Heart right ventricle (tissue), 16 donors: ENCODE data around the gene ARHGAP42. TPM values are rescaled to one million over a fixed set of nuclear protein-coding genes. Genes with fewer than 3 reads are reported as not detected.

Source experiments
- ATAC-seq, 8 donors: fragments of 200-7000 bp; cut with Tn5 transposase; one replicate each; pipeline ENCODE4 v1.9.1; 2020; ENCODE audit warnings: mild to moderate bottlenecking in 8 of 8, moderate library complexity in 8 of 8, moderate number of reproducible peaks in 1 of 8
- DNase-seq, 2 donors: peaks; one replicate each; pipeline ENCODE4 v3.0.0-alpha.2; 2020
- H3K27ac ChIP-seq, 10 donors: fragments of 200-600 bp; sonication (generic) in 2 of 10; one replicate each; pipeline versions ENCODE4 v1.5.0 to v1.8.0; 2020 to 2022; ENCODE audit warnings: mild to moderate bottlenecking in 3 of 10
- H3K27me3 ChIP-seq, 7 donors: fragments of 200-600 bp; one replicate each; pipeline ENCODE4 v1.8.0; 2021 to 2022; ENCODE audit warnings: mild to moderate bottlenecking in 2 of 7
- H3K36me3 ChIP-seq, 9 donors: fragments of 200-600 bp; sonication (generic) in 1 of 9; one replicate each; pipeline versions ENCODE4 v1.5.0 to v1.8.0; 2020 to 2022; ENCODE audit warnings: mild to moderate bottlenecking in 2 of 9
- H3K4me1 ChIP-seq, 9 donors: fragments of 200-600 bp; sonication (generic) in 1 of 9; one replicate each; pipeline versions ENCODE4 v1.5.0 to v1.8.0; 2020 to 2022; ENCODE audit warnings: mild to moderate bottlenecking in 4 of 9
- H3K4me3 ChIP-seq, 10 donors: fragments of 200-600 bp; sonication (generic) in 2 of 10; one replicate each; pipeline versions ENCODE4 v1.5.0 to v1.8.0; 2020 to 2022; ENCODE audit warnings: mild to moderate bottlenecking in 7 of 10, moderate library complexity in 2 of 10
- H3K9me3 ChIP-seq, 11 donors: fragments of 200-600 bp in 10 of 11; sonication (generic) in 2 of 11; one replicate each; pipeline versions ENCODE4 v1.5.0 to v1.8.0; 2013 to 2022; ENCODE audit warnings: mild to moderate bottlenecking in 2 of 11, control low read depth in 1 of 11, moderate library complexity in 1 of 11
- WGBS, 2 donors: extraction: QIAGEN DNeasy Blood & Tissue Kit; methylation state at CpG; one replicate each; pipeline ENCODE4 v1.1.7; 2013; ENCODE audit warnings: inconsistent platforms in 1 of 2; 5-methylcytosine and 5-hydroxymethylcytosine counted together
- intact Hi-C, 10 donors: fragments of 100-400 bp; cut with DNase I; formaldehyde crosslinking; loops; one replicate each; pipeline versions ENCODE4 v1.11.1 to v1.14.2; 2022
- polyA plus RNA-seq, 2 donors: library from polyadenylated mRNA; stranded (reverse); fragments of 200-250 nt; gene quantifications; one replicate each; pipeline ENCODE4 v1.2.3, GENCODE V29; 2013
- total RNA-seq, 10 donors: library from RNA; stranded (reverse); fragmentation: NEBNext Ultra II Directional in 3 of 10; extraction: Animal tissue kit (Norgen Biotek cat#: 25700) in 3 of 10; gene quantifications; one replicate each; pipeline versions ENCODE4 v1.2.1 to v1.2.4, GENCODE V29; 2021 to 2023
- TF ChIP-seq, protein P1 (sequence below), 9 donors: fragments of 200-600 bp; sonication (generic) in 2 of 9; IDR thresholded peaks; one replicate each; pipeline versions ENCODE4 v1.5.0 to v1.8.0; 2021 to 2022; ENCODE audit warnings: antibody characterized with exemption in 9 of 9, mild to moderate bottlenecking in 5 of 9, moderate library complexity in 1 of 9
- donor health status: Arrhythmogenic right ventricular cardiomyopathy.
- donor health status: ischemic (EF 13 %, LVEDD 7.1; RV severe dilation, severe dysfunction).
- donor health status: healthy with polysubstance abuse.
- donor health status: DM: no; HTN: yes; CAD: no.
- donor health status: DM: no; HTN: no; CAD: no.
- donor health status: ischemic (EF 25% LVEDD 6.9; RV normal size, moderate dysfunction).
- donor health status: ischemic (EF 25% LVEDD 5.7; RV mildly dilated, moderate dysfunction).
- donor health status: healthy.
- donor health status: DM: yes; HTN: yes; CAD: no.
- donor health status: Ischemic cardiomyopathy.
- donor health status: ischemic (EF 35%, LVEDD 5.7; RV mildly dilated, moderate dysfunction).
- donor health status: nonischemic (EF 11% LVEDD 7.7; RV severe dilation, severe dysfunction).
- donor health status: DM: yes; HTN: yes; CAD: no.
- donor health status: PGD.
- donor health status: ischemic (EF 29% LVEDD 5.4; RV normal size, mild dysfunction).
- donor health status: nonischemic (EF 23%, LVEDD 6.1; RV moderate dilation, normal function).

The ARHGAP42 gene
- total and polyA plus RNA-seq, 12 donors, result 3.9 to 13.1 (median 8.8) TPM

DNA sequence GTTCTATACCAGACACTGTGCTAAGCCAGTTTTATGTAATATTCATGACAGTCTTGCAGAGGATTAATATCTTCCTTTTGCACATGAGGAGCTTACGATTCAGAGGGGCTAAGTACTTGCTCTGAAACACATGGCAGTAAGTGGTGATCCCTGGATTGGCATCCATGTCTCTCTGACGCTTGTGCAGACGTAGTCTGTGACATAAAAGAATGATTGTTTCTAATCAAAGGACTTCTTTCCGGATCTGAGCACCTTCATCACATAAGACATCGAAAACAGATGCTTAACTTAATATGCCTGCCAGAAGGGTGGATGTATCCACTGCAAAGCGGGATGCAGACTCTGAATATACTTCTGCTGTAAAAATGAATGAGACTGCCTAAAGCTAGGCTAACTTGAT is 74.8 kb downstream of the ARHGAP42 start:
- ATAC-seq (peak in 2 of 8 donors; percentile 5 to 31), DNase-seq (no peak)
- TF ChIP-seq, protein P1, sequence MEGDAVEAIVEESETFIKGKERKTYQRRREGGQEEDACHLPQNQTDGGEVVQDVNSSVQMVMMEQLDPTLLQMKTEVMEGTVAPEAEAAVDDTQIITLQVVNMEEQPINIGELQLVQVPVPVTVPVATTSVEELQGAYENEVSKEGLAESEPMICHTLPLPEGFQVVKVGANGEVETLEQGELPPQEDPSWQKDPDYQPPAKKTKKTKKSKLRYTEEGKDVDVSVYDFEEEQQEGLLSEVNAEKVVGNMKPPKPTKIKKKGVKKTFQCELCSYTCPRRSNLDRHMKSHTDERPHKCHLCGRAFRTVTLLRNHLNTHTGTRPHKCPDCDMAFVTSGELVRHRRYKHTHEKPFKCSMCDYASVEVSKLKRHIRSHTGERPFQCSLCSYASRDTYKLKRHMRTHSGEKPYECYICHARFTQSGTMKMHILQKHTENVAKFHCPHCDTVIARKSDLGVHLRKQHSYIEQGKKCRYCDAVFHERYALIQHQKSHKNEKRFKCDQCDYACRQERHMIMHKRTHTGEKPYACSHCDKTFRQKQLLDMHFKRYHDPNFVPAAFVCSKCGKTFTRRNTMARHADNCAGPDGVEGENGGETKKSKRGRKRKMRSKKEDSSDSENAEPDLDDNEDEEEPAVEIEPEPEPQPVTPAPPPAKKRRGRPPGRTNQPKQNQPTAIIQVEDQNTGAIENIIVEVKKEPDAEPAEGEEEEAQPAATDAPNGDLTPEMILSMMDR (IDR thresholded peaks at IDR 0.05), result no peak
- WGBS, 2 donors, result 66 to 72% methylated on average over 6 of the region's 6 CpGs
- H3K36me3 ChIP-seq, result no peaks in the 10 kb centered on the region
- no peak overlapping the region for H3K27ac ChIP-seq
- H3K4me3 ChIP-seq, result no peak overlapping the region
- intact Hi-C loops, result no loop called here
- peaks cover 0 to 46% (median 29%) of the 10 kb centered on the region in 9 donors for H3K4me1 ChIP-seq
- H3K27me3 ChIP-seq, result no peaks in the 10 kb centered on the region
- H3K9me3 ChIP-seq, result no peaks in the 10 kb centered on the region

DNA sequence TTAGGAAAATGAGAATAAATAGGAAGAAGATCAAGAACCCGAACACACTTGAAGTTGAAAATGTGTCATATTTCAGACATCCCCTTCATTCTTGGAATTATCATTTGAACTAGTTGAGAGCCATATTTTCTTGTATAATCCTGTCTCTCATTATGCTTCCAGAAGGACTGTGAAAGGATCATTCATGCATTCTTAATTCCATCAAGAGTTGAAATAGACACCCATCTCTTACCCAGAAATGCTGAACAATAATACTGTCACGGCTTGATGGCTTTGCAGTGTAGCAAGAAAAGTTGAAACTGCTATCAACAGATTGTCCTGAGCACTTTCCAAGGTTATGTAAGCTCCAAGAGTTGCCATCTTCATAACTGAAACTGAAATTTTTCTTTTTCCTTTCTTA is 79.7 kb downstream of the ARHGAP42 start:
- Histone ChIP-seq H3K27ac (no peak overlapping the region), H3K9me3 (no peaks in the 10 kb centered on the region), H3K27me3 (no peaks in the 10 kb centered on the region), H3K4me1 (peaks cover 0 to 19% (median 3%) of the 10 kb centered on the region in 9 donors), H3K36me3 (peaks cover 0 to 14% (median under 1%) of the 10 kb centered on the region in 9 donors), H3K4me3 (no peak overlapping the region)
- 91 to 93% methylated on average over 2 of the region's 2 CpGs for WGBS, 2 donors
- intact Hi-C loops, result no loop called here
- TF ChIP-seq, protein P1 (IDR thresholded peaks at IDR 0.05), result no peak
- DNase-seq (no peak), ATAC-seq (no peak)

DNA sequence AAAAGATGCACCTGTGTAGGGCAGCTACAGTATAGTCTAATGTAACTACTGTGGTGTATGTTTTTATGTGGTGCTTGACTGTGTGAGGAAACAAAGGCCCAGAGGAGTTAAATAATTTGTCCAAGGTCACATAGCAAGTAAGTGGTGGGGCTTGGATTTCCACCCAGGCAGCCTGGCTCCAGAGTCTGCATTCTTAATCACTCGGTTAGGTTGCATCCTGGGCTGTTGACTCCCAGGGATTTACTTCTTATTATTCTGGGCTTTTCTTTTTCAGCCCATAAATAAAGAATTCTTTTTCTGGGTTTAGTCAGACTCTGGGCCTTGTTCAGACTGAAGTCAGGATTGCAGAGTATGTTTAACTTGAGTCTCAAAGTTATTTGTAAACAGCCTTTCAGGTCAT is 82.1 kb downstream of the ARHGAP42 start:
- Histone ChIP-seq H3K36me3 (peaks cover 0 to 26% (median 8%) of the 10 kb centered on the region in 9 donors), H3K9me3 (no peaks in the 10 kb centered on the region), H3K27ac (no peak overlapping the region), H3K4me3 (no peak overlapping the region), H3K27me3 (no peaks in the 10 kb centered on the region), H3K4me1 (peaks cover 0 to 15% (median 0%) of the 10 kb centered on the region in 9 donors)
- no peak for DNase-seq
- 24 to 30% methylated on average over 1 of the region's 1 CpG for WGBS, 2 donors
- intact Hi-C loops, result no loop called here
- ATAC-seq, result peak in 2 of 8 donors; percentile 24 to 35
- TF ChIP-seq, protein P1 (IDR thresholded peaks at IDR 0.05), result no peak

DNA sequence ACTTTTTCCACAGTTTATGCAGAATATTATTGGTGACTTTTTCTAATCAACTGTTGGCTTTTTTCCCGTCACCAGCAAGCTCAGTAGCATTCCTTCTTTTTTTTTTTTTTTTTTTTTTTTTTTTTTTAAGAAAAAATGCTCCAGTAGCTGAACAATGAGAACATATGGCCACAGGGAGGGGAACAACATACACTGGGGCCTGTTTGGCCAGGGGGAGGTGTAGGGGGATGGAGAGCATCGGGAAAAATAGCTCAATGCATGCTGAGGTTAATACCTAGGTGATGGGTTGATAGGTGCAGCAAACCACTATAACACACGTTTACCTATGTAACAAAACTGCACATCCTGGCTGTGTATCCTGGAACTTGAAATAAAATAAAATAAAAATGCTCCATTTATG is 82.5 kb downstream of the ARHGAP42 start:
- no peak overlapping the region for H3K27ac ChIP-seq
- H3K27me3 ChIP-seq, result no peaks in the 10 kb centered on the region
- ATAC-seq, result no peak
- no peaks in the 10 kb centered on the region for H3K9me3 ChIP-seq
- H3K4me3 ChIP-seq, result no peak overlapping the region
- H3K36me3 ChIP-seq, result peaks cover 0 to 26% (median 8%) of the 10 kb centered on the region in 9 donors
- DNase-seq, result no peak
- intact Hi-C loops, result no loop called here
- H3K4me1 ChIP-seq, result peaks cover 0 to 15% (median 0%) of the 10 kb centered on the region in 9 donors
- 67 to 81% methylated on average over 3 of the region's 3 CpGs for WGBS, 2 donors
- TF ChIP-seq, protein P1 (IDR thresholded peaks at IDR 0.05), result no peak
